HEK293T (cell line): Measurements from ENCODE around the gene SBK3.

Source experiments
- CTCF ChIA-PET: fragments of 350-600 bp; formaldehyde crosslinking; extraction: SDS; loops from one replicate; lab custom pipeline; 2021; ENCODE audit warnings: antibody characterized with exemption, inconsistent platforms; lab: Yijun Ruan, JAX
- POLR2A ChIA-PET: fragments of 350-600 bp; formaldehyde crosslinking; extraction: SDS; loops from one replicate; lab custom pipeline; 2020; ENCODE audit warnings: antibody characterized with exemption, inconsistent platforms; lab: Yijun Ruan, JAX
- DNase-seq: peaks from one replicate; pipeline ENCODE4 v3.0.0; 2012; ENCODE audit warnings: mixed read lengths; ENCODE audit errors: extremely low spot score
- ARNT ChIP-seq: fragments of 450-650 bp; IDR thresholded peaks from 2 replicates; pipeline ENCODE4 v1.6.1; 2017; ENCODE audit warnings: mild to moderate bottlenecking
- BHLHE40 ChIP-seq: fragments of 450-650 bp; IDR thresholded peaks from 2 replicates; pipeline ENCODE4 v1.6.1; 2016; ENCODE audit warnings: mild to moderate bottlenecking, moderate library complexity, borderline replicate concordance
- CTBP1 ChIP-seq: fragments of 450-650 bp; IDR thresholded peaks from 2 replicates; pipeline ENCODE4 v1.6.1; 2016; ENCODE audit warnings: borderline replicate concordance
- ELF4 ChIP-seq: fragments of 450-650 bp; IDR thresholded peaks from 2 replicates; pipeline ENCODE4 v1.6.1; 2017; ENCODE audit warnings: antibody characterized with exemption
- FOXA1 ChIP-seq: fragments of 450-650 bp; IDR thresholded peaks from 2 replicates; pipeline ENCODE4 v1.6.1; 2016; ENCODE audit warnings: mild to moderate bottlenecking
- FOXK2 ChIP-seq: fragments of 450-650 bp; IDR thresholded peaks from 2 replicates; pipeline ENCODE4 v1.6.1; 2016; ENCODE audit warnings: mild to moderate bottlenecking
- FOXM1 ChIP-seq: fragments of 450-650 bp; IDR thresholded peaks from 2 replicates; pipeline ENCODE4 v1.6.1; 2017; ENCODE audit warnings: mild to moderate bottlenecking, borderline replicate concordance
- HDGF ChIP-seq: fragments of 450-650 bp; IDR thresholded peaks from 2 replicates; pipeline ENCODE4 v1.6.1; 2017; ENCODE audit warnings: antibody characterized with exemption, borderline replicate concordance
- L3MBTL2 ChIP-seq: fragments of 450-650 bp; conservative IDR thresholded peaks from 2 replicates; pipeline ENCODE4 v1.6.1; 2016; ENCODE audit warnings: mild to moderate bottlenecking
- LEF1 ChIP-seq: fragments of 450-650 bp; IDR thresholded peaks from 2 replicates; pipeline ENCODE4 v1.6.1; 2017; ENCODE audit warnings: mild to moderate bottlenecking, borderline replicate concordance
- NFRKB ChIP-seq: fragments of 450-650 bp; IDR thresholded peaks from 2 replicates; pipeline ENCODE4 v1.6.1; 2016; ENCODE audit warnings: mild to moderate bottlenecking, moderate library complexity
- SP1 ChIP-seq: fragments of 450-650 bp; IDR thresholded peaks from 2 replicates; pipeline ENCODE4 v1.6.1; 2017
- SUZ12 ChIP-seq: fragments of 450-650 bp; IDR thresholded peaks from 2 replicates; pipeline ENCODE4 v1.6.1; 2016; ENCODE audit warnings: mild to moderate bottlenecking
- TARDBP ChIP-seq: fragments of 450-650 bp; IDR thresholded peaks from 2 replicates; pipeline ENCODE4 v1.6.1; 2016
- ZNF384 ChIP-seq: fragments of 450-650 bp; IDR thresholded peaks from 2 replicates; pipeline ENCODE4 v1.6.1; 2016
- TF ChIP-seq, protein P1 (sequence below): fragments of 450-650 bp; IDR thresholded peaks from 2 replicates; pipeline ENCODE4 v1.6.1; 2016

SBK3 gene

DNA sequence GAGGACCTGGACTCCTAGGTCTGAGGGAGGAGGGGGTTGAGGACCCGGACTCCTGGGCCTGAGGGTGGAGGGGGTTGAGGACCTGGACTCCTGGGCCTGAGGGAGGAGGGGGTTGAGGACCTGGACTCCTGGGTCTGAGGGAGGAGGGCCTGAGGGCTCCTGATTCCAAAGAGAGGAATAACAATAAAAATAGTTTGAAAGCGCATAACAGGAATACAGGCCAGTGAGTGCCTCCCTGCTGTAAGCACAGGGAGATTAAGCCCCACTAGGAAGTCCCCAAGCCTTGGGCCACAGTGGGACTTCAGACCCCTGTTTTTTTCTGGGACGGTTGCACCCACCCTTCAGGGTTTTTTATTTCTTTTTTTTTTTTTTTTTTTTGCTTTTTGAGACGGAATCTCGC, 7.2 kb downstream of the SBK3 start:
- POLR2A ChIA-PET: no interaction called here
- no peak for DNase-seq
- no peak for TF ChIP-seq FOXA1
- TF ChIP-seq SUZ12: no peak
- TF ChIP-seq NFRKB: no peak
- no peak for TF ChIP-seq CTBP1
- no peak for TF ChIP-seq ARNT
- TF ChIP-seq, protein P1, sequence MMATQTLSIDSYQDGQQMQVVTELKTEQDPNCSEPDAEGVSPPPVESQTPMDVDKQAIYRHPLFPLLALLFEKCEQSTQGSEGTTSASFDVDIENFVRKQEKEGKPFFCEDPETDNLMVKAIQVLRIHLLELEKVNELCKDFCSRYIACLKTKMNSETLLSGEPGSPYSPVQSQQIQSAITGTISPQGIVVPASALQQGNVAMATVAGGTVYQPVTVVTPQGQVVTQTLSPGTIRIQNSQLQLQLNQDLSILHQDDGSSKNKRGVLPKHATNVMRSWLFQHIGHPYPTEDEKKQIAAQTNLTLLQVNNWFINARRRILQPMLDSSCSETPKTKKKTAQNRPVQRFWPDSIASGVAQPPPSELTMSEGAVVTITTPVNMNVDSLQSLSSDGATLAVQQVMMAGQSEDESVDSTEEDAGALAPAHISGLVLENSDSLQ: no peak
- no peak for TF ChIP-seq LEF1
- no peak for TF ChIP-seq FOXK2
- CTCF ChIA-PET: interaction anchor here (0.7 kb wide), 1 partner anchor 86 kb away, joined by 3 read pairs; no protein-coding TSS in a partner anchor

- ChIA-PET POLR2A (no interaction called here), CTCF (no interaction called here)
- TF ChIP-seq FOXA1 (no peak), ARNT (no peak), L3MBTL2 (no peak), BHLHE40 (no peak), CTBP1 (no peak), FOXK2 (no peak), SP1 (no peak), HDGF (no peak), SUZ12 (no peak), NFRKB (no peak), TARDBP (no peak), ELF4 (no peak), ZNF384 (no peak)
- DNase-seq: no peak
Measured at GRCh38 chr19:55537741-55538111, 7.6 kb downstream of the SBK3 start.

- ChIA-PET CTCF (no interaction called here), POLR2A (no interaction called here)
- peak; percentile 53 for DNase-seq
Measured at GRCh38 chr19:55536951-55537740, 8.2 kb downstream of the SBK3 start, which contains the start of gene SBK2. Gene SBK2 (minus strand): TSS chr19:55537133. CDS start chr19:55536294, 839 bp downstream.

GRCh38 chr19:55536366-55536765, 9.0 kb downstream of the SBK3 start:
- ChIA-PET CTCF (no interaction called here), POLR2A (no interaction called here)
- DNase-seq: no peak
- no peak for TF ChIP-seq FOXA1
- TF ChIP-seq ARNT: no peak
- TF ChIP-seq L3MBTL2: no peak
- no peak for TF ChIP-seq TARDBP
- TF ChIP-seq, protein P1: no peak
- no peak for TF ChIP-seq FOXM1
- no peak for TF ChIP-seq BHLHE40
- no peak for TF ChIP-seq SP1
- no peak for TF ChIP-seq SUZ12
- TF ChIP-seq ELF4: no peak
- no peak for TF ChIP-seq HDGF
- TF ChIP-seq CTBP1: no peak
- TF ChIP-seq NFRKB: no peak
- no peak for TF ChIP-seq ZNF384
- TF ChIP-seq LEF1: no peak
- TF ChIP-seq FOXK2: no peak

More at GRCh38 chr19:55536951-55537740, 8.2 kb downstream of the SBK3 start, which contains the start of gene SBK2:
- TF ChIP-seq HDGF: no peak
- no peak for TF ChIP-seq CTBP1
- TF ChIP-seq LEF1: no peak
- TF ChIP-seq ARNT: no peak
- no peak for TF ChIP-seq FOXM1
- no peak for TF ChIP-seq FOXA1
- no peak for TF ChIP-seq FOXK2
- TF ChIP-seq ZNF384: no peak
- no peak for TF ChIP-seq L3MBTL2
- TF ChIP-seq NFRKB: no peak
- TF ChIP-seq, protein P1: no peak
- TF ChIP-seq SP1: no peak

- POLR2A ChIA-PET: interaction anchor here (0.6 kb wide), 1 partner anchor 45 kb away, joined by 3 read pairs; the partner anchor contains the start of gene ZNF579
- DNase-seq: no peak
- TF ChIP-seq SUZ12 (no peak), L3MBTL2 (no peak)
- CTCF ChIA-PET: no interaction called here
Measured at GRCh38 chr19:55535965-55536350, 9.4 kb downstream of the SBK3 start.
